Measurements from ENCODE around the gene TPPP2. TPM values are rescaled to one million over a fixed set of nuclear protein-coding genes. Genes with fewer than 3 reads are reported as not detected.

The TPPP2 gene
- polyA plus RNA-seq, 3 donors, result 3.0 to 3.7 (median 3.6) TPM

GRCh38 chr14:21070610-21071224 is 40.7 kb downstream of the TPPP2 start:
- DNase-seq (ENCODE audit: extremely low read depth in 1 of 11, low read depth in 9 of 11, low spot score in 4 of 11), result peak in 7 of 11 donors; percentile 45 to 67 (median 62)

DNA sequence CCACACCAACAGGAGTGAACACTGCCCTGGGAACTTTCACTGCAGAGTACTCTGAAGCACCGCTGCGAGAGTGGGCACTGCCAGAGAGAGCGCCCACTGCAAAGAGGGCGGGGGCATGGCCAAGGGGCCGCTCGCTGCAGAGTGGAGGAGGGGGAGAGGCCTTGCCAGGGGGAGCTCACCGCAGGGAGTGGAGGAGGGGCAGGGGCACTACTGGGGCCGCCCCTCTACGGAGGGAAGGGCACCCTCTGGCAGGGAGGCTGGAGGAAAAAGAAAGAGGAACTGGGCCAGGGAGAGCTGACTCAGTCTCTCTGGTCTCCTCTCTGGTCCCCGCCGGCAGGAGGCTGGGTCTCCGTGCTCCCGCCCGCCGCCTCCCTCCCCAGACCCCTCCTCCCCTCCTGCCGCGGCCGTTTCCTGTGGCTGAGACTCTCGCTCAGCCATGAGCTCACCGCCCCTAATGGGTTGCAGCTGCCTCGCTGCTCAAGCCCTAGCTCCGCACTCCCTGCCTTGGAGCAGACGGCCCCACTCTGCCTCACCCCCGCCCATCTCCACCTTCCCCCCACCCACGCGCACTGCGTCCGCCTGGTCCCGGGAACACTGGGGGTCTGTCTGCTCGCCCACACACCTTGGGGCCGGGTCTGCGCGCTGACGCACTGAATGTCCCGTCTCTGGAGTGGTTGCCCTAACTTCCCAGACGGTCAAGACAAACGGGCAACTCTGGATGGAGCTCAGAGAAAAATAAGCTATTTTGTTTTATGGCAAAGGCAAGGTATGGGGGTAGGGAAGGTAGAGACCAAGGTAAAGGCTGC is 41.4 kb downstream of the TPPP2 start:
- peak in 10 of 11 donors; percentile 80 to 91 (median 88) for DNase-seq (ENCODE audit: extremely low read depth in 1 of 11, low read depth in 9 of 11, low spot score in 4 of 11)

DNA sequence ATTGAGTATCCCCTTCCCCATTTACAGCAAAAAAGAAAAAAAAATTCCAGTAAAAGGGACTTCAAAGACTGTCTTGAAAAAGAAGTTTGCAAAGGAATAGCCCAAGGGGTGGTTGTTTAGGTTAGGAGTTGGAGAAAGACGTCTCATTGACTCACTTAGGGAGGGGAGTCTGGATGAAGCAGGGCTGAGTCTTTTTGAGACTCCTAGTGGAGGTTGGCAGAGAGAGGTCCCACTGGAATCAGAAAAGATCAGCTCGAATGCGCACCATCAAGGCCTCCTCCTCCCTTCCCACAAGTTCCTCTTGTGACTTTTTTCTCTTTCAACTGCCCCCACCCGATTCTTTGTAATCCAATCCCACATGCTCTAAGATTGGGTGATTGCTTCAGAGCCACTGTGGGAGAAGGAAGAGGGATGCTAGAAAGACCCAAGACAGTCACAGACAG is 42.0 kb downstream of the TPPP2 start:
- DNase-seq (ENCODE audit: extremely low read depth in 1 of 11, low read depth in 9 of 11, low spot score in 4 of 11), result peak in 3 of 11 donors; percentile 26 to 37 (median 29)

DNA sequence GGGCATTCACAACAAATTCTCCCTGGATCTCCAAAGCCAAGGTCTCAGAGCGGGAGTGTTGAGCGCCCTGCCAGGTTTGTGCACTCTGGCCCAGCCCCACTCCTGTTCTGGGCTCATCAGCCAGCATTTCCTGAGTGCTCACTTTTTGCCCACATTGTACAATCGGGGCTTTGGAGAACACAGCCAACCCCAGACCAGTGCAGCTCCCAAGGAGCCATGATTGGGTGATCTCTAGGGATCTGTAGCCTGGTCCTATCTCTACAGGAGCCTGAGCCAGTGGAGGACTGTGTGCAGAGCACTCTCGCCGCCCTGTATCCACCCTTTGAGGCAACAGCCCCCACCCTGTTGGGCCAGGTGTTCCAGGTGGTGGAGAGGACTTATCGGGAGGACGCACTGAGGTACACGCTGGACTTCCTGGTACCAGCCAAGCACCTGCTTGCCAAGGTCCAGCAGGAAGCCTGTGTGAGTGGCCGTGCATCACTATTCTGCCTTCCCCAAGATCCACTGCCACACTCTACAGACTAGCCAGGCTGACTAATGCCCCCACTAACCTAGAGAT is 42.8 kb downstream of the TPPP2 start:
- DNase-seq (ENCODE audit: extremely low read depth in 1 of 11, low read depth in 9 of 11, low spot score in 4 of 11), result no peak

DNA sequence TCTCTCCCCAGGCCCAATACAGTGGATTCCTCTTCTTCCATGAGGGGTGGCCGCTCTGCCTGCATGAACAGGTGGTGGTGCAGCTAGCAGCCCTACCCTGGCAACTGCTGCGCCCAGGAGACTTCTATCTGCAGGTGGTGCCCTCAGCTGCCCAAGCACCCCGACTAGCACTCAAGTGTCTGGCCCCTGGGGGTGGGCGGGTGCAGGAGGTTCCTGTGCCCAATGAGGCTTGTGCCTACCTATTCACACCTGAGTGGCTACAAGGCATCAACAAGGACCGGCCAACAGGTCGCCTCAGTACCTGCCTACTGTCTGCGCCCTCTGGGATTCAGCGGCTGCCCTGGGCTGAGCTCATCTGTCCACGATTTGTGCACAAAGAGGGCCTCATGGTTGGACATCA is 43.9 kb downstream of the TPPP2 start:
- no peak for DNase-seq (ENCODE audit: extremely low read depth in 1 of 11, low read depth in 9 of 11, low spot score in 4 of 11)

- DNase-seq (ENCODE audit: extremely low read depth in 1 of 11, low read depth in 9 of 11, low spot score in 4 of 11), result no peak
These were observed 44.6 kb downstream of the TPPP2 start for GRCh38 chr14:21074398-21075272.

GRCh38 chr14:21075719-21076437 is 45.9 kb downstream of the TPPP2 start:
- no peak for DNase-seq (ENCODE audit: extremely low read depth in 1 of 11, low read depth in 9 of 11, low spot score in 4 of 11)

DNA sequence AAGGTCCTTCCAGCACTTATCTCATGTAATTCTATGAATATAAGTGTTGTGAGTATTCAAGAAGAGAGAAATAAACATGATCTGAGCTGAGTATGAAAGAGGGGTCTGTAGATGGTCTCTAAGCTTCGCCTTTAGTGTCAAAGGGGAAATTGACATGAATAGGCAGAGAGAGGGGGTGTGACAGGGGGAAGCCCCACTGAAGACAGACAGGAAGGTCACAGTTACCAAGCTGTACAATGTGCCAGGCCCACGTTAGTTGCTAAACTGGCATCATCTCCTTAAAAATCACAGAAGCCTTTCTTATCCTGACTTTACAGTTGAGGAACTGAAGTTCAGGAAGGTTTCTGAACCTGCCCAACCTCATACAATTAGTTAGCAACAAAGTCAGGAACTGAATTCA is 47.7 kb downstream of the TPPP2 start:
- no peak for DNase-seq (ENCODE audit: extremely low read depth in 1 of 11, low read depth in 9 of 11, low spot score in 4 of 11)

- DNase-seq (ENCODE audit: extremely low read depth in 1 of 11, low read depth in 9 of 11, low spot score in 4 of 11), result no peak
These were observed 48.3 kb downstream of the TPPP2 start for GRCh38 chr14:21078287-21078686.

- DNase-seq (ENCODE audit: extremely low read depth in 1 of 11, low read depth in 9 of 11, low spot score in 4 of 11), result no peak
These were observed 48.7 kb downstream of the TPPP2 start for GRCh38 chr14:21078726-21079125.

- DNase-seq (ENCODE audit: extremely low read depth in 1 of 11, low read depth in 9 of 11, low spot score in 4 of 11), result no peak
These were observed 51.6 kb downstream of the TPPP2 start for GRCh38 chr14:21081521-21082142.

Other genes with a start within 250 kb of the TPPP2 start
- 1 to 10 TPM; 5.4 to 6.5 (median 6.3) TPM for gene RNASE6, start 248.9 kb upstream of the TPPP2 start, polyA plus RNA-seq (ENCODE audit: insufficient read length in 3 of 3)
- 100 to 1,000 TPM; 112 to 182 (median 142) TPM for gene RNASE1, start 227.4 kb upstream of the TPPP2 start, polyA plus RNA-seq (ENCODE audit: insufficient read length in 3 of 3)
- 1 to 10 TPM in 2 of 3 donors, under 1 TPM in 1; 0.50 to 1.5 (median 1.1) TPM for gene RNASE3, start 138.8 kb upstream of the TPPP2 start, polyA plus RNA-seq (ENCODE audit: insufficient read length in 3 of 3)
- 1 to 10 TPM in 2 of 3 donors, under 1 TPM in 1; 0.74 to 1.3 (median 1.2) TPM for gene RNASE2, start 74.7 kb upstream of the TPPP2 start, polyA plus RNA-seq (ENCODE audit: insufficient read length in 3 of 3)
- 100 to 1,000 TPM in 1 of 3 donors, 10 to 100 TPM in 2; 82.1 to 128 (median 94.9) TPM for gene METTL17, start 40.2 kb upstream of the TPPP2 start, polyA plus RNA-seq (ENCODE audit: insufficient read length in 3 of 3)
- 1 to 10 TPM; 1.2 to 2.1 (median 1.3) TPM for gene SLC39A2, start 30.9 kb upstream of the TPPP2 start, polyA plus RNA-seq (ENCODE audit: insufficient read length in 3 of 3)
- gene NDRG2, start 5.2 kb upstream of the TPPP2 start, polyA plus RNA-seq (ENCODE audit: insufficient read length in 3 of 3), result 100 to 1,000 TPM; 140 to 183 (median 142) TPM
- under 1 TPM; 0.39 to 0.89 (median 0.40) TPM for gene RNASE13, start 4.6 kb downstream of the TPPP2 start, polyA plus RNA-seq (ENCODE audit: insufficient read length in 3 of 3)
- under 1 TPM; 0.40 to 0.79 (median 0.42) TPM for gene RNASE7, start 12.1 kb downstream of the TPPP2 start, polyA plus RNA-seq (ENCODE audit: insufficient read length in 3 of 3)
- gene RNASE8, start 27.6 kb downstream of the TPPP2 start, polyA plus RNA-seq (ENCODE audit: insufficient read length in 3 of 3), result under 1 TPM in 1 of 3 donors, not detected in 2; 0.24 TPM
- gene ARHGEF40, start 40.1 kb downstream of the TPPP2 start, polyA plus RNA-seq (ENCODE audit: insufficient read length in 3 of 3), result 10 to 100 TPM; 65.3 to 87.0 (median 76.4) TPM
- gene ZNF219, start 68.4 kb downstream of the TPPP2 start, polyA plus RNA-seq (ENCODE audit: insufficient read length in 3 of 3), result 10 to 100 TPM; 22.9 to 43.4 (median 39.4) TPM
- gene TMEM253, start 70.8 kb downstream of the TPPP2 start, polyA plus RNA-seq (ENCODE audit: insufficient read length in 3 of 3), result 1 to 10 TPM; 1.1 to 1.6 (median 1.5) TPM
- under 1 TPM; 0.03 to 0.05 (median 0.03) TPM for gene OR5AU1, start 125.8 kb downstream of the TPPP2 start, polyA plus RNA-seq (ENCODE audit: insufficient read length in 3 of 3)
- gene HNRNPC, start 239.2 kb downstream of the TPPP2 start, polyA plus RNA-seq (ENCODE audit: insufficient read length in 3 of 3), result 1,000 to 10,000 TPM in 1 of 3 donors, 100 to 1,000 TPM in 2; 833 to 1,041 (median 977) TPM
- under 1 TPM; 0.36 to 0.42 (median 0.40) TPM for gene RPGRIP1, start 249.9 kb downstream of the TPPP2 start, polyA plus RNA-seq (ENCODE audit: insufficient read length in 3 of 3)